Measurements from ENCODE around the gene NAP1L4.
A peak's percentile ranks its signal among the peaks of the same experiment; 100 is the strongest.

Gene NAP1L4

GRCh38 chr11:2947744-2948143, 44.4 kb downstream of the NAP1L4 start:
- Histone ChIP-seq H3K4me3 (ENCODE audit: low read length in 2 of 2) (no peak overlapping the region), H3K4me1 (ENCODE audit: control insufficient read depth in 2 of 2, insufficient read depth in 2 of 2, low read length in 2 of 2) (peaks cover 21 to 30% of the 10 kb centered on the region in 2 donors), H3K9ac (ENCODE audit: low read depth in 1 of 2, low read length in 2 of 2) (no peak overlapping the region)

DNA sequence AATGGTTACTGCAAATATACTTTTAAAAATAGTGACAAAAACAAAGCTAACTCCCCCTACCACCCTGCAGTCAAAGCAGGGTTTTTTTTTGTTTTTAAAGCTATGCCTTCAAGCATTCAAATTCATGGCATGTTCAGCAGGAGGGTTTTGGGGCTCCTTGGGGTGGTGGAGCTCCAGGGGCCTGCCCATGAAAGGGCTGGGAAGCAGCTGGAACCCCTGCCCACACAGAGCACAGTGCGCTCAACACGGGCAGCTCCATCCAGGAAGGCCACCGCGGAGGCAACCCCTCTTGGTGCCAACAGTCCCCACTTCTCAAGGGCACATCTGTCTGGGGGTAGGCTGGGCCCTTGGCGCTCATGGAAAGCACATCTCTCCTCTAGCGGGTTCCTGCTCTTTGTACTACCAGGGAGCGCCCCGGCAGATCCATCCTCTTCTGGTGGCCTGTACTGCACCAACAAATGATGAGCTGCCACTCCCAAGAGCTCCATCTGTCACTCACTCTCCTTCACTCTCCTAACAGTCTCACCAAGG, 46.3 kb downstream of the NAP1L4 start:
- peaks cover 33 to 52% of the 10 kb centered on the region in 2 donors for H3K36me3 ChIP-seq (ENCODE audit: control insufficient read depth in 2 of 2, insufficient read depth in 2 of 2, low read length in 2 of 2)
- no peaks in the 10 kb centered on the region for H3K9me3 ChIP-seq (ENCODE audit: control insufficient read depth in 2 of 2, low read length in 2 of 2)
- no peak overlapping the region for H3K4me3 ChIP-seq (ENCODE audit: low read length in 2 of 2)
- H3K27me3 ChIP-seq (ENCODE audit: control insufficient read depth in 2 of 2, insufficient read depth in 2 of 2, low read length in 2 of 2), result no peaks in the 10 kb centered on the region
- peak overlapping the region in 1 of 2 donors; percentile 45 for H3K9ac ChIP-seq (ENCODE audit: low read depth in 1 of 2, low read length in 2 of 2)
- no peak overlapping the region for H3K27ac ChIP-seq (ENCODE audit: low read depth in 2 of 2, low read length in 2 of 2)
- peaks cover 30 to 37% of the 10 kb centered on the region in 2 donors for H3K4me1 ChIP-seq (ENCODE audit: control insufficient read depth in 2 of 2, insufficient read depth in 2 of 2, low read length in 2 of 2)

More at GRCh38 chr11:2947744-2948143, 44.4 kb downstream of the NAP1L4 start:
- Histone ChIP-seq H3K9me3 (ENCODE audit: control insufficient read depth in 2 of 2, low read length in 2 of 2) (no peaks in the 10 kb centered on the region), H3K27ac (ENCODE audit: low read depth in 2 of 2, low read length in 2 of 2) (no peak overlapping the region), H3K27me3 (ENCODE audit: control insufficient read depth in 2 of 2, insufficient read depth in 2 of 2, low read length in 2 of 2) (no peaks in the 10 kb centered on the region), H3K36me3 (ENCODE audit: control insufficient read depth in 2 of 2, insufficient read depth in 2 of 2, low read length in 2 of 2) (peaks cover 46 to 70% of the 10 kb centered on the region in 2 donors)

- peak overlapping the region; percentile 33 to 37 for H3K4me3 ChIP-seq (ENCODE audit: low read length in 2 of 2)
Measured at GRCh38 chr11:2945031-2945756, 46.9 kb downstream of the NAP1L4 start.

DNA sequence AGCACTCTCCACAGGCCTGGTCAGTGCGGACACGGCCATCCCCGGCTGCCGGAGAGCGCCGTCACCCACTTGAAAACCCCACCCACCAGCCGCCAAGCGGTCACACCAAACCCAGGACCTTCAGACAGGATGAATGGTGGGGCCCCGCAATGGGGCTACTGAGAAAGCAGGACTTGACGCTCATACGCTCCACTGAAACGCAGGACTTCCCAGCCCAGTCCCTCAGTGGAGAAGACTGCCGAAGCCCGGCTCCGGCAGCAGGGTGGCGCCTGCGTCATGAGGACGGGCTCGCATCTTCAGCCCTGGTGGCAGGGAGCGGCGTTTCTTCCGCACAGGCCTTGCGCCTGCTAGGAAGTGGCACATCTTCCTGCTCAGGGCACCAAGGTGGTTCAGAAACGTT, 47.6 kb downstream of the NAP1L4 start:
- peaks cover 24 to 40% of the 10 kb centered on the region in 2 donors for H3K36me3 ChIP-seq (ENCODE audit: control insufficient read depth in 2 of 2, insufficient read depth in 2 of 2, low read length in 2 of 2)
- no peak overlapping the region for H3K27ac ChIP-seq (ENCODE audit: low read depth in 2 of 2, low read length in 2 of 2)
- H3K9me3 ChIP-seq (ENCODE audit: control insufficient read depth in 2 of 2, low read length in 2 of 2), result no peaks in the 10 kb centered on the region
- no peak overlapping the region for H3K4me3 ChIP-seq (ENCODE audit: low read length in 2 of 2)
- H3K27me3 ChIP-seq (ENCODE audit: control insufficient read depth in 2 of 2, insufficient read depth in 2 of 2, low read length in 2 of 2), result no peaks in the 10 kb centered on the region
- peaks cover 42 to 45% of the 10 kb centered on the region in 2 donors for H3K4me1 ChIP-seq (ENCODE audit: control insufficient read depth in 2 of 2, insufficient read depth in 2 of 2, low read length in 2 of 2)
- no peak overlapping the region for H3K9ac ChIP-seq (ENCODE audit: low read depth in 1 of 2, low read length in 2 of 2)

More at GRCh38 chr11:2945031-2945756, 46.9 kb downstream of the NAP1L4 start:
- Histone ChIP-seq H3K27ac (ENCODE audit: low read depth in 2 of 2, low read length in 2 of 2) (peak overlapping the region in 1 of 2 donors; percentile 67), H3K36me3 (ENCODE audit: control insufficient read depth in 2 of 2, insufficient read depth in 2 of 2, low read length in 2 of 2) (peaks cover 31 to 46% of the 10 kb centered on the region in 2 donors), H3K9me3 (ENCODE audit: control insufficient read depth in 2 of 2, low read length in 2 of 2) (no peaks in the 10 kb centered on the region), H3K4me1 (ENCODE audit: control insufficient read depth in 2 of 2, insufficient read depth in 2 of 2, low read length in 2 of 2) (peaks cover 36 to 42% of the 10 kb centered on the region in 2 donors), H3K27me3 (ENCODE audit: control insufficient read depth in 2 of 2, insufficient read depth in 2 of 2, low read length in 2 of 2) (no peaks in the 10 kb centered on the region), H3K9ac (ENCODE audit: low read depth in 1 of 2, low read length in 2 of 2) (no peak overlapping the region)

- no peak overlapping the region for H3K4me3 ChIP-seq (ENCODE audit: low read length in 2 of 2)
- peaks cover 42 to 45% of the 10 kb centered on the region in 2 donors for H3K4me1 ChIP-seq (ENCODE audit: control insufficient read depth in 2 of 2, insufficient read depth in 2 of 2, low read length in 2 of 2)
- H3K27ac ChIP-seq (ENCODE audit: low read depth in 2 of 2, low read length in 2 of 2), result peak overlapping the region in 1 of 2 donors; percentile 4
- peaks cover 0 to under 1% of the 10 kb centered on the region in 2 donors for H3K9me3 ChIP-seq (ENCODE audit: control insufficient read depth in 2 of 2, low read length in 2 of 2)
- no peak overlapping the region for H3K9ac ChIP-seq (ENCODE audit: low read depth in 1 of 2, low read length in 2 of 2)
- H3K36me3 ChIP-seq (ENCODE audit: control insufficient read depth in 2 of 2, insufficient read depth in 2 of 2, low read length in 2 of 2), result peaks cover 17 to 33% of the 10 kb centered on the region in 2 donors
- no peaks in the 10 kb centered on the region for H3K27me3 ChIP-seq (ENCODE audit: control insufficient read depth in 2 of 2, insufficient read depth in 2 of 2, low read length in 2 of 2)
Measured at GRCh38 chr11:2943711-2944118, 48.4 kb downstream of the NAP1L4 start.

DNA sequence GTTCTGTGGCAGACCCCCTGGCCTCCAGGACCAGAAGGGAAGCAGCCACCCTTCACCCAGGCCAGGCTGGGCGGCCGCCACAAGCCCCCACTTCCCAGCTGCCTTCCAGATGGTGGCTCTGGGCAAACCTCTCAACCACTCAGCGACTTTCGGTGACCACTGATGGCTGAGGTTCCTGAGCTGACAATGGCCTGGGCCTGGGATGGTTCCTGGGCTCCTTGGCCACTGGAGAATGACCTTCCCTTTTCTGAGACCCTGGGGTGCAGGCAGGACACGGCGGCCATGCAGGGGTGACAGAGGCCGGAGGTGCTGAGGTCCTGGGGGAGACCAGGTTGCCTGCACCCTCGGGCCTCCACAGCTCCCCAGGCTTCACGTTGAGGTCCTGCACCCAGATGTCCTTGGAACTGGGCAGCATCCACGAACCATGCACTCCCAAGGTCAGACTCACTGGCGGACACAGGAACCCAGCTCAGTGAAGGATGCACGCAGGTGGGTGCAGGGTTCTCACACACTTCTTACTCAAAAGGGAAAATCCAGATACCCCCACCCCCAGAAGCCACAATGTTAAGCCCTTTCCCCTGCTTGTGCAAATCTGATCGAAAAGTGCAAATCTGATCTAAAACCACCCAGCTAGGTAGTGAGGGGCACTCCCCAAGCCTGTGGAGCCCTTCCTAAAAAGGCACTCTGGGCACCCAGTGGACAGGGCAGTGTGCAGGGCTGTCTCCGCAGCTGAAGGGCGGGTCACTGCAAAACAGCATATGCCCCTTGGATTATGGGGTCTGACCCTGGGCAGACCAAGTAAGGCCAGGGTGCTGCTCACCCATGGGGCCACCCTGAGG, 49.0 kb downstream of the NAP1L4 start:
- Histone ChIP-seq H3K9me3 (ENCODE audit: control insufficient read depth in 2 of 2, low read length in 2 of 2) (peaks cover 0 to 2% of the 10 kb centered on the region in 2 donors), H3K4me1 (ENCODE audit: control insufficient read depth in 2 of 2, insufficient read depth in 2 of 2, low read length in 2 of 2) (peaks cover 42 to 45% of the 10 kb centered on the region in 2 donors), H3K27ac (ENCODE audit: low read depth in 2 of 2, low read length in 2 of 2) (no peak overlapping the region), H3K4me3 (ENCODE audit: low read length in 2 of 2) (no peak overlapping the region), H3K36me3 (ENCODE audit: control insufficient read depth in 2 of 2, insufficient read depth in 2 of 2, low read length in 2 of 2) (peaks cover 10 to 26% of the 10 kb centered on the region in 2 donors), H3K27me3 (ENCODE audit: control insufficient read depth in 2 of 2, insufficient read depth in 2 of 2, low read length in 2 of 2) (no peaks in the 10 kb centered on the region), H3K9ac (ENCODE audit: low read depth in 1 of 2, low read length in 2 of 2) (no peak overlapping the region)

GRCh38 chr11:2942447-2942846, 49.7 kb downstream of the NAP1L4 start:
- Histone ChIP-seq H3K9ac (ENCODE audit: low read depth in 1 of 2, low read length in 2 of 2) (no peak overlapping the region), H3K4me3 (ENCODE audit: low read length in 2 of 2) (no peak overlapping the region), H3K36me3 (ENCODE audit: control insufficient read depth in 2 of 2, insufficient read depth in 2 of 2, low read length in 2 of 2) (peaks cover 9 to 21% of the 10 kb centered on the region in 2 donors), H3K9me3 (ENCODE audit: control insufficient read depth in 2 of 2, low read length in 2 of 2) (peaks cover 5 to 6% of the 10 kb centered on the region in 2 donors), H3K4me1 (ENCODE audit: control insufficient read depth in 2 of 2, insufficient read depth in 2 of 2, low read length in 2 of 2) (peaks cover 42 to 45% of the 10 kb centered on the region in 2 donors), H3K27me3 (ENCODE audit: control insufficient read depth in 2 of 2, insufficient read depth in 2 of 2, low read length in 2 of 2) (no peaks in the 10 kb centered on the region), H3K27ac (ENCODE audit: low read depth in 2 of 2, low read length in 2 of 2) (no peak overlapping the region)

DNA sequence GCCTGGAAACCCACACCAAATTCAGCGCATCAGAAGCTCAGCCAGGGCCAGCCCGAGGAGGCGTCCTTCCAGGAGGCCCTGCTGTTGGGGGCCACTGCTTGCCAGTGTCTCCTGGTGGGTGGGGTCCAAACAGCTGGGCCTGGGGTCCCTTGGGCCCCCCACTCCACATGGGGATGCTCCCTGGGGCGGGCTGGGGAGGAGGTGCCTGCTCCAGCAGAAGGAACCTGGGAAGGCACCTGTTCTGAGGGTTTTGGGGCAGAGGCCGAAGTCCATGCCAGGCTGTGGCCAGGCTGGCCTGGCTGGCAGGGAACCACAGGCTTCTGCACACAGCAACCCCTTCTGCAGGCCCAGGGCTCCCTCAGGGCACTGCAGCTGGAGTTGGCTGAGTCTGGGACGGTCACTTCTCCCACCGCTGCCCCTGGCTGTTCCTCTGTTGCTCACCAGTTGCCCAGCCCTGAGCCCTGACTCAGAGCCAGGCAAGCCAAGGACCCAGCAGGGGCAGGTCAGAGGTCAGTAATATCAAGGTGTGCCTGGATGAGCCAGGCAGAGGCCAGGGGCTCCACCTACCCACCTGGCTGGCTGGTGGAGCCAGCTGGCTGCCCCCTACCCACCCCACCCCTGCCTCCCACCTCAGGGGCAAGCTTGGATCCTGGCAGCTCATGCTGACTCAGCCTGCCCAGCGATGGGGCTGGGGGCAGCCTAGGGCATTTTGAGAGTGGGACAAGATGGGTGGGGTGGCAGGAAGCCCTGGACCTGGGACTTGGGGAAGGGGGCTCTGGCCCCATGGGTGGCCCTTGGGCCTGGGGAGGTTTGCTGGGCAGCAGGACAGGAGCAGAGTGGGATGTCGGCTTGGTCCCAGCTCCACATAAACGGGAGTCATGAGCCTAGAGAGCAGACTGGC, 51.0 kb downstream of the NAP1L4 start:
- no peaks in the 10 kb centered on the region for H3K27me3 ChIP-seq (ENCODE audit: control insufficient read depth in 2 of 2, insufficient read depth in 2 of 2, low read length in 2 of 2)
- peak overlapping the region; percentile 80 to 91 for H3K27ac ChIP-seq (ENCODE audit: low read depth in 2 of 2, low read length in 2 of 2)
- H3K4me1 ChIP-seq (ENCODE audit: control insufficient read depth in 2 of 2, insufficient read depth in 2 of 2, low read length in 2 of 2), result peaks cover 42 to 45% of the 10 kb centered on the region in 2 donors
- peak overlapping the region in 1 of 2 donors; percentile 46 for H3K9ac ChIP-seq (ENCODE audit: low read depth in 1 of 2, low read length in 2 of 2)
- peaks cover 5 to 17% of the 10 kb centered on the region in 2 donors for H3K36me3 ChIP-seq (ENCODE audit: control insufficient read depth in 2 of 2, insufficient read depth in 2 of 2, low read length in 2 of 2)
- H3K9me3 ChIP-seq (ENCODE audit: control insufficient read depth in 2 of 2, low read length in 2 of 2), result peaks cover 6% of the 10 kb centered on the region in 2 donors
- no peak overlapping the region for H3K4me3 ChIP-seq (ENCODE audit: low read length in 2 of 2)

DNA sequence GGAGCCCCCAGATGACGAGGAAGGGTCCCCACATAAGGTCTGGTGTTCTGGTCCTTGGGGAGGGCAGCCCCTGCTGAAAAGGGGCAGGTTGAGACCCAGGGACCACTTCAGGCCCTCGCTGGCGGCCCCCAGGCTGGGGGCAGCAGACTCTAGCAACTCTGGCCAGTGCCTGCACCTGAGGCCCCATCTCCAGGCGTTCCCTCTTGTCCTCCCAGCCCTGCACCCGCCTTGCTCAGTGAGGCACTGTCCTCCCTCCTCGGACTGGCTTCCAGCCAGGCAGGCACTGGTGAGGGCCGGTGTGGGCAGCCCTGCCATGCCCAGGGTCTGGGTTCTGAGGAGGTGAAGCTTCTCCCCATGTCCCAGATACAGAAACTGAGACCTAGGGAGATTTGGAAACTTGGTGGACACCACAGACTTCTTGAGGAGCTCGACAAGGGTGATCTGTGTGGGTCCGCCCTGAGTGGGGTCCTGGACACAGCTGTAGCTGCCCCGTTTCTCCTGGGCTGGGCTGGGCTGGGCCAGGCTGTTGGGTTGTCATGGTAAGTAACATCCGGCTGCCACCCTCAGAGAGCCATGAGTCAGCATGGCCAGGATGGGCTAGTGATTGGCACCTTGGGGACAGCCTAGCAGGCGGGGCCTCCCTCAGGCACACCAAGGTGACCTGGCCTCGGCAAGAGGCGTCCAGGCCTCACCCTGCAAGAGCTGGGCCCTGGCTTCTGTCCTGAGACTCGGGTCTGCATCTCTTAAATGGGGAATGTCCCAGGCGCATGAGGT, 51.8 kb downstream of the NAP1L4 start:
- Histone ChIP-seq H3K4me1 (ENCODE audit: control insufficient read depth in 2 of 2, insufficient read depth in 2 of 2, low read length in 2 of 2) (peaks cover 35 to 39% of the 10 kb centered on the region in 2 donors), H3K4me3 (ENCODE audit: low read length in 2 of 2) (no peak overlapping the region), H3K27me3 (ENCODE audit: control insufficient read depth in 2 of 2, insufficient read depth in 2 of 2, low read length in 2 of 2) (no peaks in the 10 kb centered on the region), H3K9me3 (ENCODE audit: control insufficient read depth in 2 of 2, low read length in 2 of 2) (peaks cover 6% of the 10 kb centered on the region in 2 donors), H3K27ac (ENCODE audit: low read depth in 2 of 2, low read length in 2 of 2) (peak overlapping the region; percentile 80 to 91), H3K36me3 (ENCODE audit: control insufficient read depth in 2 of 2, insufficient read depth in 2 of 2, low read length in 2 of 2) (peaks cover 5 to 15% of the 10 kb centered on the region in 2 donors), H3K9ac (ENCODE audit: low read depth in 1 of 2, low read length in 2 of 2) (peak overlapping the region in 1 of 2 donors; percentile 46)

Data from mucosa of rectum (tissue), 2 donors.